ENCODE results near the gene BCHE.

DNA sequence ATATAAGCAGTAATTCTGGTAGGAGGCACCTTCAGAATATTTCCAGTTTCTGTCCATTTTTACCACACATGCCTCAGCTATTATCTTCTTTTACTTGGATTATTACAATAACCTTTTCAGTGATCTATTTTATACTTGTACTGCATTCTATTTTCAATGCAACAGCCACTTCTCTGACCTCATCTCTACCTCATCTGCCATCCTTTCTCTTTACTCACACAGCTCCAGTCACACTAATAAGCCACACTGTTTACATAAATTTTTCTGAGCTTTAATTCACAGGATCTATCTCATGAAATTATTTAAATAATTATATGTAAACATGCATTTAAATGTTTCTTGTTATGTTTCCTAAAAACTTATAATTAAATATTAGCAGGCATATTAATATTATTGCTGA, 47.3 kb upstream of the BCHE start:
- TF ChIP-seq RFX5 (IDR thresholded peaks at IDR 0.05) (no peak), CTCF (IDR thresholded peaks at IDR 0.05) (no peak), JUN (IDR thresholded peaks at IDR 0.05) (no peak), POLR2A (IDR thresholded peaks at IDR 0.05; ENCODE audit: low read length) (no peak), HDAC2 (IDR thresholded peaks at IDR 0.05) (no peak), RAD21 (conservative IDR thresholded peaks at IDR 0.05 in 1 of 2, IDR thresholded peaks at IDR 0.05 in 1 of 2) (no peak), SMC3 (IDR thresholded peaks at IDR 0.05) (no peak), EP300 (IDR thresholded peaks at IDR 0.05) (no peak), MAZ (IDR thresholded peaks at IDR 0.05; ENCODE audit: borderline replicate concordance, low read depth, low read length) (no peak), REST (IDR thresholded peaks at IDR 0.05) (no peak)
